Astrocyte (in vitro differentiated cells and primary cell): ENCODE measurements around the gene NDUFA6.

Experiments used
- CTCF ChIP-seq: IDR thresholded peaks from 2 replicates; pipeline ENCODE4 v1.5.1; 2011; ENCODE audit warnings: low read depth, mild to moderate bottlenecking, inconsistent platforms, low read length, moderate library complexity; ENCODE audit not compliant: insufficient read depth
- EZH2 ChIP-seq: IDR thresholded peaks from 2 replicates; pipeline ENCODE4 v1.6.1; 2012; ENCODE audit warnings: mild to moderate bottlenecking, low read length, inconsistent platforms; ENCODE audit not compliant: insufficient read depth

GRCh38 chr22:42114721-42115120, 24.1 kb upstream of the NDUFA6 start:
- TF ChIP-seq CTCF (peak; percentile 18), EZH2 (no peak)
